ENCODE measurements around the gene HBEGF. TPM values are rescaled to one million over a fixed set of nuclear protein-coding genes. Genes with fewer than 3 reads are reported as not detected.

Gene HBEGF
- total RNA-seq, 1 experiment from 2014 or later, result 2.4 TPM

DNA sequence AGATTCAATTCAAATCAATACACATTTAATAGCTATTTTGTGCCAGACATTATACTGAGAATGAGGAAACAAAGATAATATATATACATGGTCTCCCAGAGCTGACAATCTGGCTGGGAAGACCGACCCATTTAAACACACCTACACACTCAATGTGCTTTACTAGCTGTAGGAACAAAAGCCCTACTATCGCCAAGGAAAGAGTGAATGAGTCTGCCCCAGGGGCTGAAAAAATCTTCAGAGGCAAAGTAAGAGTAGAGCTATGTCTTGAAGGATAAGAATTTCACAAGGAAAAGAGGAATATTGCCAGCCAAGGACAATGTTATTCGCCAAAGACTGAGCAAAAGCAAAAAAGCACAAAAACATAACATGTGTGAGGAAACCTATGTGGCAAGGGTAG is 50.1 kb downstream of the HBEGF start:
- Histone ChIP-seq H4K20me1 (ENCODE audit: control insufficient read depth, insufficient read depth, insufficient read length) (no peaks in the 10 kb centered on the region), H4K8ac (replicated peaks; ENCODE audit: insufficient read length, low read depth, low read length) (no peak overlapping the region), H2AK5ac (ENCODE audit: insufficient read length, low read length) (no peak overlapping the region), H3K79me1 (ENCODE audit: insufficient read depth, low read depth, low read length, poor library complexity, severe bottlenecking) (peaks cover 5% of the 10 kb centered on the region), H3K9me3 (ENCODE audit: control insufficient read depth, low read depth, low read length) (no peaks in the 10 kb centered on the region), H3K23ac (ENCODE audit: insufficient read length, low read depth, low read length) (no peak overlapping the region), H2BK15ac (ENCODE audit: low read depth, low read length) (no peak overlapping the region), H3K14ac (ENCODE audit: insufficient read depth, low read length) (no peak overlapping the region), H3K4me1 (ENCODE audit: insufficient read depth, low read length) (no peaks in the 10 kb centered on the region), H3K27ac (ENCODE audit: insufficient read length, low read depth, low read length) (no peak overlapping the region), H4K5ac (ENCODE audit: insufficient read length, low read depth, low read length) (no peak overlapping the region), H2BK120ac (ENCODE audit: low read depth, low read length, poor library complexity, severe bottlenecking) (no peak overlapping the region), H3K56ac (ENCODE audit: insufficient read length, low read depth, low read length) (no peak overlapping the region), H2BK12ac (ENCODE audit: insufficient read length, low read depth, low read length) (no peak overlapping the region), H3K27me3 (ENCODE audit: insufficient read depth, low read length) (no peaks in the 10 kb centered on the region), H2BK20ac (ENCODE audit: low read depth, low read length, poor library complexity, severe bottlenecking) (no peak overlapping the region), H4K91ac (ENCODE audit: insufficient read length, low read depth, low read length) (no peak overlapping the region), H3K4ac (ENCODE audit: low read depth, low read length) (no peak overlapping the region), H3T11ph (ENCODE audit: low read length) (no peak overlapping the region), H3K23me2 (ENCODE audit: insufficient read length, low read depth, low read length, poor library complexity, severe bottlenecking) (no peaks in the 10 kb centered on the region), H2AFZ (ENCODE audit: low read length) (no peak overlapping the region), H3K18ac (ENCODE audit: insufficient read length, low read depth, low read length) (no peak overlapping the region), H3K4me2 (ENCODE audit: insufficient read depth, insufficient read length, low read length) (no peak overlapping the region), H3K9ac (ENCODE audit: extremely low read depth, insufficient read length, low read length) (no peak overlapping the region), H2BK5ac (ENCODE audit: insufficient read length, low read length) (no peak overlapping the region), H3K79me2 (ENCODE audit: insufficient read depth, low read length) (peaks cover 5% of the 10 kb centered on the region; the same call in 1 of the 2 replicates)
- DNase-seq, result no peak
- TF ChIP-seq, protein P1, sequence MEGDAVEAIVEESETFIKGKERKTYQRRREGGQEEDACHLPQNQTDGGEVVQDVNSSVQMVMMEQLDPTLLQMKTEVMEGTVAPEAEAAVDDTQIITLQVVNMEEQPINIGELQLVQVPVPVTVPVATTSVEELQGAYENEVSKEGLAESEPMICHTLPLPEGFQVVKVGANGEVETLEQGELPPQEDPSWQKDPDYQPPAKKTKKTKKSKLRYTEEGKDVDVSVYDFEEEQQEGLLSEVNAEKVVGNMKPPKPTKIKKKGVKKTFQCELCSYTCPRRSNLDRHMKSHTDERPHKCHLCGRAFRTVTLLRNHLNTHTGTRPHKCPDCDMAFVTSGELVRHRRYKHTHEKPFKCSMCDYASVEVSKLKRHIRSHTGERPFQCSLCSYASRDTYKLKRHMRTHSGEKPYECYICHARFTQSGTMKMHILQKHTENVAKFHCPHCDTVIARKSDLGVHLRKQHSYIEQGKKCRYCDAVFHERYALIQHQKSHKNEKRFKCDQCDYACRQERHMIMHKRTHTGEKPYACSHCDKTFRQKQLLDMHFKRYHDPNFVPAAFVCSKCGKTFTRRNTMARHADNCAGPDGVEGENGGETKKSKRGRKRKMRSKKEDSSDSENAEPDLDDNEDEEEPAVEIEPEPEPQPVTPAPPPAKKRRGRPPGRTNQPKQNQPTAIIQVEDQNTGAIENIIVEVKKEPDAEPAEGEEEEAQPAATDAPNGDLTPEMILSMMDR (conservative IDR thresholded peaks at IDR 0.05), result no peak
- Mint-ChIP-seq H3K27me3 (ENCODE audit: low read depth) (no peaks in the 10 kb centered on the region), H3K4me1 (peaks cover 0 to 19% of the 10 kb centered on the region in 2 experiments; a peak in 3 of 4 replicates), H3K36me3 (ENCODE audit: insufficient read depth in 1 of 3, low read depth in 3 of 3) (peaks cover 3 to 21% (median 21%) of the 10 kb centered on the region in 3 experiments; a peak in 6 of 7 replicates), H3K9me3 (no peaks in the 10 kb centered on the region), H3K4me3 (no peak overlapping the region), H3K27ac (no peak overlapping the region)
- no CpG with 5 or more reads among the region's 3 CpGs for WGBS (ENCODE audit: extremely low coverage, insufficient read length, low lambda C conversion rate)

All from H9 (cell line).